Transverse colon (tissue), 4 donors: Measurements from ENCODE around the gene LCLAT1.

Source experiments
- EP300 ChIP-seq: sonication (generic); formaldehyde crosslinking; IDR thresholded peaks from one replicate; pipeline ENCODE4 v1.6.1; 2017; ENCODE audit warnings: antibody characterized with exemption, low read depth
- POLR2A ChIP-seq: fragments of 450-650 bp; IDR thresholded peaks from one replicate; pipeline ENCODE4 v1.6.1; 2016; ENCODE audit warnings: antibody characterized with exemption, mild to moderate bottlenecking, moderate library complexity
- POLR2AphosphoS5 ChIP-seq, 3 donors: sonication (generic); formaldehyde crosslinking; IDR thresholded peaks; one replicate each; pipeline ENCODE4 v1.6.1; 2016; ENCODE audit warnings: antibody characterized with exemption in 3 of 3
- TF ChIP-seq, protein P1 (sequence below), 5 experiments: fragments of 200-600 bp in 3 of 5; fragments of 450-650 bp in 2 of 5; sonication (generic) in 3 of 5; IDR thresholded peaks; 1 replicate in 2 of 5; 2 replicates in 3 of 5; pipeline ENCODE4 v1.5.1; 2016 to 2017; ENCODE audit warnings: antibody characterized with exemption in 5 of 5, inconsistent platforms in 3 of 5, mild to moderate bottlenecking in 2 of 5, moderate library complexity in 1 of 5

DNA sequence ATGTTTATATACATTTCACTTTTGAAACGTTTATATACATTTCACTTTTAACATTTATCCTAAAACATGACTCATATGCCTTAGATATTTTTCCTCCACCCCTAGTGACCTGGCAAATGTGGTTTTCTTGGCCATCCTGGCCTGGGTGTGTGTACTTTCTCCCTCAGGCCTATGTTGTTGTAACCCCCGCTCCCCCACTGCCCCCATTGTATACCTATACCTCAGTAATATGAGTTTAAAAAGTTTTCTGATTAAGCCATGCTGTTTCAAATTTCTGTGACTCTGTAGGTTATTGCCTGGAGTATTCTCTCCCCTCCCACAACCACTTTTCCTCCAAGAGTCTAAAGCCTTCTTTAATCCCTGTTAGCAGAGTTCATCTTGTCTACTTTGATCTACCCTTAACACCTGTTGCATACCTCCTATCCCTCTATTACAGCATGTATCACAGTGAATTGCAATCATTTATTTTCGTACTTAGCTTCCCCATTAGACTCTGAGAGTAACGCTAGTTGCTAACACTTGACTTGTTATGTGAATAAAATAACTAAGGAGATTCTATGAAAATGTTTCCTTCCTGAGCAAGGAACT lies 67.9 kb downstream of the LCLAT1 start:
- TF ChIP-seq, protein P1, sequence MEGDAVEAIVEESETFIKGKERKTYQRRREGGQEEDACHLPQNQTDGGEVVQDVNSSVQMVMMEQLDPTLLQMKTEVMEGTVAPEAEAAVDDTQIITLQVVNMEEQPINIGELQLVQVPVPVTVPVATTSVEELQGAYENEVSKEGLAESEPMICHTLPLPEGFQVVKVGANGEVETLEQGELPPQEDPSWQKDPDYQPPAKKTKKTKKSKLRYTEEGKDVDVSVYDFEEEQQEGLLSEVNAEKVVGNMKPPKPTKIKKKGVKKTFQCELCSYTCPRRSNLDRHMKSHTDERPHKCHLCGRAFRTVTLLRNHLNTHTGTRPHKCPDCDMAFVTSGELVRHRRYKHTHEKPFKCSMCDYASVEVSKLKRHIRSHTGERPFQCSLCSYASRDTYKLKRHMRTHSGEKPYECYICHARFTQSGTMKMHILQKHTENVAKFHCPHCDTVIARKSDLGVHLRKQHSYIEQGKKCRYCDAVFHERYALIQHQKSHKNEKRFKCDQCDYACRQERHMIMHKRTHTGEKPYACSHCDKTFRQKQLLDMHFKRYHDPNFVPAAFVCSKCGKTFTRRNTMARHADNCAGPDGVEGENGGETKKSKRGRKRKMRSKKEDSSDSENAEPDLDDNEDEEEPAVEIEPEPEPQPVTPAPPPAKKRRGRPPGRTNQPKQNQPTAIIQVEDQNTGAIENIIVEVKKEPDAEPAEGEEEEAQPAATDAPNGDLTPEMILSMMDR (IDR thresholded peaks at IDR 0.05), result no peak
- TF ChIP-seq EP300 (no peak), POLR2A (no peak), POLR2AphosphoS5 (IDR thresholded peaks at IDR 0.05) (no peak)
